ENCODE data around the gene IDH3G.
"Not testable (repeated sequence)": the region's sequence is repeated elsewhere in the genome, so short reads cannot be mapped to it uniquely, and the experiment has no call there.

IDH3G gene

DNA sequence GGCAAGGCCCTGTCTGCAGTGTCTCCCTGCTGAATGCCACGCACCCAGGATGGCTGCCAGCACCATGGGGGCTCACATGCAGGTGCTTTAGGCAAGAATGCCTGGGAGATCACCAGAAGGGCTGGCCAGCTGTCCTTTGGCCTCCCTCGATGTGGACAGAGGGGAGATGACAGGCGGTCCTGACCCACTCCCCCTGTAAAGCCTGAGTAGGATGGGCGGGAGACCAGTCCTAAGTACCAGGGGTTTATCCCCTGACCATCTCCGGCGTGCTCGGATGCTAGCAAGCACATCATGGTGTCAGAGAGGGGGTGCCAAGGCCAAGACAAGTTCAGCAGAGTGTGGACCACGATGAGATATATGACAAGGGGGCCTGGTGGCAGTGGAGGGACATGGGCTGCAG, 30.9 kb upstream of the IDH3G start:
- H3K4me1 Mint-ChIP-seq: peaks cover 37% of the 10 kb centered on the region
- H3K36me3 Mint-ChIP-seq (ENCODE audit: insufficient read depth): peaks cover 4% of the 10 kb centered on the region
- no peaks in the 10 kb centered on the region for H3K27me3 Mint-ChIP-seq
- no peak overlapping the region for H3K4me3 Mint-ChIP-seq
- ATAC-seq (replicated peaks; ENCODE audit: extremely low read depth, poor library complexity, severe bottlenecking): no peak
- DNase-seq (ENCODE audit: low spot score in 2 of 2): no peak
- H3K27ac Mint-ChIP-seq (ENCODE audit: low read depth): no peak overlapping the region
- H3K9me3 Mint-ChIP-seq: no peaks in the 10 kb centered on the region

DNA sequence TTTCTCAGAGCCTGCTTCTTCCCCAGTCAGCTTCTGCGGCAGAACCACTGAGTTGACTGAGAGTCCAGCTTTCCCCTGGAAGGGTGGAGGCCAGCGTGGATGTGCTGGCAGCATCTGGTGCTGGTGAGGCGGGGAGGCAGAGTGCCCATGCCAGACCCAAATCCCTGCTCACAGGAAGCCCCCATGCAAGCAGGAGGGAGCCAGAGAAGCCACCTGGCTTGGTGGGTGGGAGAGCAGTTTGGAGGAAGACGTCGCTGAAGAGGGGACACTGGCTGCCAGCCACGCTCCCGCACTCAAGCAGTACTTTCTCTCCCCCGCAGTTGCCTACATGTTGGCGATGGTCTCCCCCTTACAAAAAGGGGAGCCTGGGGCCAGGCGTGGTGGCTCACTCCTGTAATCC, 30.2 kb upstream of the IDH3G start:
- Mint-ChIP-seq H3K27me3 (no peaks in the 10 kb centered on the region), H3K4me3 (no peak overlapping the region), H3K36me3 (ENCODE audit: insufficient read depth) (peaks cover 4% of the 10 kb centered on the region), H3K4me1 (peaks cover 37% of the 10 kb centered on the region), H3K27ac (ENCODE audit: low read depth) (no peak overlapping the region), H3K9me3 (no peaks in the 10 kb centered on the region)
- ATAC-seq (replicated peaks; ENCODE audit: extremely low read depth, poor library complexity, severe bottlenecking) (no peak), DNase-seq (ENCODE audit: low spot score in 2 of 2) (no peak)

DNA sequence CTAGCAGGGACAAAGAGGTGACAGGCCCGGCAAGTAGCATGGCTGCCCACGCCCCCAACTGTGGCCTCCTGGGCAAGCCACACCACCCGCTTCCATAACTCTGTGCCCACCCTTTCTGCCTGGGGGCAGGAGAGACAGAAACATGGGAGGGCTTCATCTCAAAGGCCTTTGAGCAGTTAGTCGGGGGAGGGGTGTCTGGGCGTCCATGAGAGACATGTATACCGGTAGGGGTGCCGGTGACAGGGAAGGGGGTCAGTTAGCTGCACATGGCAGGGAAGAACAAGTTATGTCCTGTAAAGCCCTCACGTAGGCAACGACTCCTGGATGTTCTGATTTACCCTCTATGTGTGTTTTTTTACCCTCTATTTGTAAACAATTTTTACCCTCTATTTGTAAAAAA, 26.9 kb upstream of the IDH3G start:
- no peaks in the 10 kb centered on the region for H3K27me3 Mint-ChIP-seq
- DNase-seq (ENCODE audit: low spot score in 2 of 2) (no peak), ATAC-seq (replicated peaks; ENCODE audit: extremely low read depth, poor library complexity, severe bottlenecking) (no peak)
- H3K36me3 Mint-ChIP-seq (ENCODE audit: insufficient read depth): peaks cover 4% of the 10 kb centered on the region
- no peaks in the 10 kb centered on the region for H3K9me3 Mint-ChIP-seq
- H3K4me1 Mint-ChIP-seq: peaks cover 38% of the 10 kb centered on the region
- H3K27ac Mint-ChIP-seq (ENCODE audit: low read depth): peak overlapping the region; percentile 32
- H3K4me3 Mint-ChIP-seq: peak overlapping the region; percentile 43

DNA sequence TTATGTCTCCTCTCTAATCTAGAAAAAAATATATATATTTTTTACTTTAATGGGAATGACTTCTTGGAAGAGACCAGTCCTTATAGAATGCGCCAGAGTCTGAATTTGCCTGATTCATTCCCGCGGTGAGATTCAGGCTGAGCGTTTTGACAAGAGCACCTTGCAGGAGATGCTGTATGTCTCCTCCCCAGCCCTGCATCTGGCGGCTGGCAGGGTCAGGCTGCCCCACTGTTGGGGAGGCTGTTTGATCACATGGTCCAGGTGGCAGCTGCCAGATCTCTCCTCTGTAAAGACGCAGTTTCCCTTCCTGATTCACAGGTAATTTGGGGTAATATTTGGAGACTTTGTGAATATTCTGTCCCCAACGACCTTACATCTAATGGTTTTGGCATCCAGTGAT, 26.4 kb upstream of the IDH3G start:
- H3K36me3 Mint-ChIP-seq (ENCODE audit: insufficient read depth): peaks cover 4% of the 10 kb centered on the region
- peaks cover 36% of the 10 kb centered on the region for H3K4me1 Mint-ChIP-seq
- DNase-seq (ENCODE audit: low spot score in 2 of 2): no peak
- H3K27ac Mint-ChIP-seq (ENCODE audit: low read depth): peak overlapping the region; percentile 32
- peak overlapping the region; percentile 13 for H3K4me3 Mint-ChIP-seq
- no peaks in the 10 kb centered on the region for H3K9me3 Mint-ChIP-seq
- no peaks in the 10 kb centered on the region for H3K27me3 Mint-ChIP-seq
- no peak for ATAC-seq (replicated peaks; ENCODE audit: extremely low read depth, poor library complexity, severe bottlenecking)

DNA sequence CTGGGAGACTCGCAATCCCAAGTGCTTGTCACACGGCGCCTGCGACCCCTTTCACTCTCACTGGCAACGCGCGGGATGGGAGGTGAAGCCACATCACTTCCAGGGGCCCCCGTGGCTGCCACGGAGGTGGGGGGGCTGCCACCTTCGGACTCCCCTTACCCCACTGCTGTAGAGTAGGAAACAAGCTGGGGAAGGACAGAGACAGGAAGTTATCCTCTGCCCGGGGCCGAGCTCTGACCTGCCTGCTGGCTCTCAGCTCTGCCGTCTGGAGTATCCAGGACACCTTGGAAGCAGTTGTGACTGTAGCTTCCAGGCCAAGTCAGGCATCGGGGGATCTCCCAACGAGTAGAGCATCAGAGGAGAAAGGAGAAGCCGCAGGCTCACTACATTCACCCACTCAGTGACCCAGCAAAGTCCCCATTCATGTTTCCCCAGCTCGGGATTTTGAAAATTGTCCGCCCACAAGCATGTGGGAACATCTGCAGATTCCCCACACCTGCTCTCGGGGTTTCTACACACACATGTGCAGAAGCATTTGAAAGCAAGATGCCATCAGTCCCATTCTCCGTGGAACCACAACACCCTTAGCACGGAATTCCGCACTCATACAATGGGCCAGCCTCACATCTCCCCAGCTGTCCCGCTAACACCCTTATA, 25.3 kb upstream of the IDH3G start:
- DNase-seq (ENCODE audit: low spot score in 2 of 2) (no peak), ATAC-seq (replicated peaks; ENCODE audit: extremely low read depth, poor library complexity, severe bottlenecking) (no peak)
- H3K9me3 Mint-ChIP-seq: no peaks in the 10 kb centered on the region
- H3K36me3 Mint-ChIP-seq (ENCODE audit: insufficient read depth): peaks cover 4% of the 10 kb centered on the region
- peak overlapping the region; percentile 53 for H3K4me3 Mint-ChIP-seq
- H3K27me3 Mint-ChIP-seq: no peaks in the 10 kb centered on the region
- H3K27ac Mint-ChIP-seq (ENCODE audit: low read depth): no peak overlapping the region
- H3K4me1 Mint-ChIP-seq: peaks cover 42% of the 10 kb centered on the region

DNA sequence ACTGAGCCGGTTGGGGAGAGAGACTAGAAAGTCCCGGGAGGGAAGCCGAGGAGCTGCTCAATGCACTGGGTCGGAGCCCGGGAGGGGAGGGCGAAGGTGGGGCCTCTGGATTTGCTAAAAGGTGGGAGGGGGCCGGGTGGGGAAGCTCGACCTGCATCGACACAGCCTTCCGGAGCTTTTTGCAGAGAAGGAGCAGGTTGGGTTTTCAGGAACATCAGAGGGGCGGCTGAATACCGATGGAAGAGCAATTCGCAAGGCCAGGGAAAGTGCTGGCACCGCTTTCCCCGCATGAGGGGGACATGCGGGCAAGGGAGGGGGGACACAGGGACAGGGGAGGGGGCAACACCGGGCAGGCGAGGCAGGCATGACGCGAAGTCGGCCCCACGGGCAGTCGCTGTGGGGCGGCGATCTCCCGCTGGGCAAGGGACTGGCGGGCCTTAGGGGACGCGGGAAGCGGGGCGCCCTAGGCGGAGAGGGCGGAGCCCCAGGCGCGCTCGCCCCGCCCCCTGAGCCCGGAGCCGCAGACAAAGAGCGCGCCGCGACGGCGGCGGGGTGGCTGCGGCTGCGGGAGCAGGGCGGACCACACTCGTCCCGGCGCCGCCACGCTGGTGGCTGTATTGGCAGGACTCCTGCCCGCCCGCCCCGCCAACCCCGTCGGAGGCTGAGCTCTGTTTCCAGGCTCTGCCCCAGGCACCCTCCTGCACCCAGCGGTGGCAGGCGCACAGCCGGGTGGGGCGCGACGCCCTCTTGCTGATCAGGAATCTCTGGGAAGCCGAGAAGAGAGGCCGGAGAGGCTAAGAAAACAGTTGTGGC, 24.6 kb upstream of the IDH3G start:
- Mint-ChIP-seq H3K27me3 (no peaks in the 10 kb centered on the region), H3K9me3 (no peaks in the 10 kb centered on the region), H3K4me1 (peaks cover 43% of the 10 kb centered on the region), H3K36me3 (ENCODE audit: insufficient read depth) (peaks cover 4% of the 10 kb centered on the region), H3K27ac (ENCODE audit: low read depth) (no peak overlapping the region), H3K4me3 (peak overlapping the region; percentile 53)
- ATAC-seq (replicated peaks; ENCODE audit: extremely low read depth, poor library complexity, severe bottlenecking): peak; percentile 33
- DNase-seq (ENCODE audit: low spot score in 2 of 2): peak; percentile 22 to 23

DNA sequence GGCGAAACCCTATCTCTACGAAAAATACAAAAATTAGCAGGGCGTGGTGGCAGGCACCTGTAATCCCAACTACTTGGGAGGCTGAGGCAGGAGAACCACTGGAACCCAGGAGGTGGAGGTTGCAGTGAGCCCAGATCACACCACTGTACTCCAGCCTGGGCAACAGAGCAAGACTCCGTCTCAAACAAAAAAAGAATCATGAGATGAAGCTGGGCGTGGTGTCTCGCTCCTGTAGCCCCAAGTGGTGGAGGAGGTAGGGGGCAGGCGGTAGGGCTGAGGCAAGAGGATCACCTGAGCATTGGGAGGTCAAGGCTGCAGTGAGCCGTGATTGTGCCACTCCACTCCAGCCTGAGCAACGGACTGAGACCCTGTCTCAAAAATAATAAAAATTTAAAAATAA, 23.9 kb upstream of the IDH3G start:
- H3K9me3 Mint-ChIP-seq; H3K27me3 Mint-ChIP-seq; ATAC-seq (replicated peaks; ENCODE audit: extremely low read depth, poor library complexity, severe bottlenecking); H3K36me3 Mint-ChIP-seq (ENCODE audit: insufficient read depth); H3K27ac Mint-ChIP-seq (ENCODE audit: low read depth); DNase-seq (ENCODE audit: low spot score in 2 of 2): not testable (repeated sequence)
- peaks cover 46% of the 10 kb centered on the region for H3K4me1 Mint-ChIP-seq
- H3K4me3 Mint-ChIP-seq: peak overlapping the region; percentile 53

DNA sequence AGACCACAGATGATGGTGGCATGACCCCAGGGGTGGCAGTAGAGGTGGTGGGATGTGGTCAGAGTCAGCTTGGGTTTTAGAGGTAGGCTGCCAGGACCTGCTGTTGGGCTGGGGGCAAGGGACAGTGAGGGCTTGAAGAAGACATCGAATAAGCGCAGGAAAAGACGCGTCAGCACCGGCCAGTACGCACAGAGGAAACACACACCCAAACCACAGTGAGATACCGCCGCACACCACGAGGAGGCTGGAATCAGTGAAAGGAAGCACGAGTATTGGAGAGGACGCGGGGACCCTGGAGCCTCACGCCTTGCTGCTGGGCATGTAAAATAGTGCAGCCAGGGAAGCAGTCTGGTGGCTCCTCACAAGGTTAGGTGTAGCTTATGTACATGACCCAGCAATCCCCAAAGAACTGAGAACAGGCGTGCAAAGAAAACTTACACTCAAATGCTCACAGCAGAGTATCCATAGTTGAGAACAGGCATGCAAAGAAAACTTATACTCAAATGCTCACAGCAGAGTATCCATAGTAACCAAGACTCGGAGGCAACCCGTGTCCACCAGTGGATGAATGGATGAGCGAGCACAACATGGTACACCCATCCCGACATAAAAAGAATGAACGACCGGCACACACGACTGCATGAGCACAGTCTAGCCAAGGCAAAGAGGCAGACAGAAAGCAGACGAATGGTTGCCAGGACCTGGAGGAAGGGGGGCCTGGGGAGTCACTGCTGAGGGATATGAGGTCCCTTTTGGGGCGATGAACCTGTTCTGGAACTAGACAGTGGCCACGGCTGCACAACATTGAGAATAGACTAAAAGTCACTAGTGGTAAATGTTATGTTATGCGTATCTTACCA, 22.9 kb upstream of the IDH3G start:
- no peaks in the 10 kb centered on the region for H3K27me3 Mint-ChIP-seq
- peak overlapping the region; percentile 53 for H3K4me3 Mint-ChIP-seq
- peaks cover 43% of the 10 kb centered on the region for H3K4me1 Mint-ChIP-seq
- H3K9me3 Mint-ChIP-seq: no peaks in the 10 kb centered on the region
- ATAC-seq (replicated peaks; ENCODE audit: extremely low read depth, poor library complexity, severe bottlenecking) (peak; percentile 53), DNase-seq (ENCODE audit: low spot score in 2 of 2) (peak; percentile 24 to 30)
- peak overlapping the region; percentile 51 for H3K27ac Mint-ChIP-seq (ENCODE audit: low read depth)
- H3K36me3 Mint-ChIP-seq (ENCODE audit: insufficient read depth): peaks cover 4% of the 10 kb centered on the region

DNA sequence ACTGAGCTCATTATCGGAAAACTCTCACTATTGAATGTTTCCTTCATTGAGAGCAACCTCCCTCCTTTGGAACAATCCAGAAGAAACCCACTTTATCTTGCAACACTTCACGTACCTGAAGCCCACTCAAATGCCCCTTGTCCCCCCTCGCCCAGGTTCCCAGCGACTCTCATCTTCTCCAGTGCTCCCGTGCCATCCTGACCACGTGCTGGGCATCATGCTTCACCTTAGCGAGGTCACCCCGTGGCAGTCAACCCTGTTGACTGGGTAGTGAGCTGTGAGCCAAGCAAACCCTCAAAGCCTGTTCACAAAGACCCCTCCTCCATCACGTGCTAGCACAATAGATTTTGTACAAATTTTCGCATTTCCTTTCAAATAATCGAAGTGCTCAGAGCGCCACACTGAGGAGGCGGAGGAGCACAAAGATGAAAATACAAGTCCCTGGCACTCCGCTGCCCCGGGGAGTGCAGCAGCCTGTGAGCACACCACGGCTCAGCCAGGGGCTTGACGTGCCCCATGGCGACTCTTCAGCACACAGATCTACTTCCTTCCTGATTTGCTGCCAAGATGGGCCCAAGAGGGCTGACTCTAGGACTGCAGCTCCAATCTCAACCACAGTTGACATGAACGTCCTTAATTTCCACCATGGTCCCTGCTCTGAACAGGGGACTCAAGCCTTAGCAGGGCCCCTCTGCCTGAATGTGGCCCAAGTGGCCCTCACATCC, 20.6 kb upstream of the IDH3G start:
- ATAC-seq (replicated peaks; ENCODE audit: extremely low read depth, poor library complexity, severe bottlenecking): no peak
- Mint-ChIP-seq H3K4me3 (no peak overlapping the region), H3K27ac (ENCODE audit: low read depth) (peak overlapping the region; percentile 8), H3K36me3 (ENCODE audit: insufficient read depth) (peaks cover 2% of the 10 kb centered on the region), H3K27me3 (no peaks in the 10 kb centered on the region), H3K4me1 (peaks cover 31% of the 10 kb centered on the region), H3K9me3 (no peaks in the 10 kb centered on the region)
- no peak for DNase-seq (ENCODE audit: low spot score in 2 of 2)

DNA sequence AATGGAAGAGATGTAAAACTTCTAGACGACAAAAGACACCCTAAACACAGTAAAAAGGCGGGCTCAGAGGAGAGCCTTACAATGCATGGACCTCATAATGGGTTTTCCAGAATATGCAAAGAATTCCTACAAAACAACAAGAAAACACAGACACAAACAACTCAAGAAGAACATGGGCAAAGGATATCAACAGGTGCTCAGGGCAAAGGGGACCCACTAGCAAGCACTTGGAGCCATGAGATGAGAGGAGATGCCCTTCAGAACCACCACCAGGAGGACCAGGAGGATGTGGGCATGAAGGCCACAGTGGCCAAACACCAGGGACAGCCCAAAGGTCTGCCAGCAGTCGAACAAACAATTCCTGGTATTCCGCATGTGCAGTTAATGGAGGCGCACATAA, 19.0 kb upstream of the IDH3G start:
- Mint-ChIP-seq H3K27ac (ENCODE audit: low read depth) (no peak overlapping the region), H3K4me3 (no peak overlapping the region), H3K9me3 (no peaks in the 10 kb centered on the region), H3K36me3 (ENCODE audit: insufficient read depth) (peaks cover 2% of the 10 kb centered on the region), H3K27me3 (no peaks in the 10 kb centered on the region), H3K4me1 (peaks cover 31% of the 10 kb centered on the region)
- ATAC-seq (replicated peaks; ENCODE audit: extremely low read depth, poor library complexity, severe bottlenecking): no peak
- DNase-seq (ENCODE audit: low spot score in 2 of 2): no peak

DNA sequence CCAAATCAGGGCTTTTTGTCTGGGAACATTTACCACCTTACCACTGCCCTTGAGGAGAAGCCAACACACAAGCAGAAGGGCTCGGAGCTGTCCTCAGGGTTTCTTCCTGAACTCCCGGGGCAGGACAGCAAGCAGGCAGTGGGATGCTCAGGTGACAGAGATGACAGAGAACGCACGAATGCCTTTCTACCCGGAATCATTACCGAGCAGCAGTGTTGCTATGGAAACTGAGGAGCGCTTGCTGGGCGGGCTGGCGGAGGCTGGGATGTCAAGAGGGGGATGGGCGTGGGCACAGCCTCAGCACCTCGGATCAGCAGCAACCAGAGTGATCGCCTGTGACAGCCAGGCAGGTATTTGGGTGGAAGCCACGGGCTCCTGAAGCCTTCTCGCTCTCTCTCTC, 18.0 kb upstream of the IDH3G start:
- peaks cover 27% of the 10 kb centered on the region for H3K4me1 Mint-ChIP-seq
- H3K27ac Mint-ChIP-seq (ENCODE audit: low read depth): no peak overlapping the region
- peaks cover 4% of the 10 kb centered on the region for H3K36me3 Mint-ChIP-seq (ENCODE audit: insufficient read depth)
- no peak for DNase-seq (ENCODE audit: low spot score in 2 of 2)
- no peaks in the 10 kb centered on the region for H3K9me3 Mint-ChIP-seq
- ATAC-seq (replicated peaks; ENCODE audit: extremely low read depth, poor library complexity, severe bottlenecking): no peak
- no peak overlapping the region for H3K4me3 Mint-ChIP-seq
- H3K27me3 Mint-ChIP-seq: no peaks in the 10 kb centered on the region

DNA sequence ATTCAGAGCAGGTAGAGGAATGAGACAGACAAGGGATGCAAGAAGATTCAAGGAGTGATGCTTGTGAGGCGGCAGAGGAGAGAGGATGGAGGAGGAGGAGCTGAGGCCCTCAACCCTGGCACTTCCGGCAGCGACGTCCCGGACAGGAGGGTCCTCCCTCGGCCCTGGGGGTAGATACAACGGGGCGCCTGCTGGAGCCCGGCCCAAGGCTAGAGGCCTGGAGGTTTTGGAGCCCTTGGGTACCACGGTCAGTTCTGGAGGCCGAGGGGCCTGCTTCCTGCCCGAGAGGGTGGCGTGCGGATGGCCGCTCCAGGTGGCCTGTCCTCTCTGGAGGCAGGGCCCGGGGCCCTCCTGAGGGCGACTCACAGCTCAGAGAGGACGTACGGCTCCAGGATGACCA, 13.8 kb upstream of the IDH3G start:
- Mint-ChIP-seq H3K36me3 (ENCODE audit: insufficient read depth) (peaks cover 3% of the 10 kb centered on the region), H3K27me3 (no peaks in the 10 kb centered on the region), H3K9me3 (no peaks in the 10 kb centered on the region), H3K4me3 (no peak overlapping the region), H3K27ac (ENCODE audit: low read depth) (peak overlapping the region; percentile 86), H3K4me1 (peaks cover 4% of the 10 kb centered on the region)
- no peak for ATAC-seq (replicated peaks; ENCODE audit: extremely low read depth, poor library complexity, severe bottlenecking)
- no peak for DNase-seq (ENCODE audit: low spot score in 2 of 2)

All from central memory CD8-positive, alpha-beta T cell (primary cell).